WTC11 (cell line): Measurements from ENCODE around the gene CDKN2B. TPM values are rescaled to one million over a fixed set of nuclear protein-coding genes. Genes with fewer than 3 reads are reported as not detected.

Experiments
- ATAC-seq: fragments of 200-7000 bp; cut with Tn5 transposase; 2 replicates; pipeline ENCODE4 v1.10.0; 2021; ENCODE audit warnings: mild to moderate bottlenecking, moderate library complexity
- CTCF ChIA-PET: fragments of 300-600 bp; sonication (Branson Sonifier 250); formaldehyde crosslinking; loops from one replicate; lab custom pipeline; 2021; ENCODE audit warnings: antibody characterized with exemption; lab: Charles Lee
- POLR2A ChIA-PET: fragments of 350-600 bp; sonication (Branson Sonifier 250); formaldehyde crosslinking; loops from one replicate; lab custom pipeline; 2021; ENCODE audit warnings: antibody characterized with exemption; lab: Charles Lee
- DNase-seq: peaks from one replicate; pipeline ENCODE4 v3.0.0; 2021; ENCODE audit warnings: low spot score
- H3K27ac Mint-ChIP-seq: 2 replicates; pipeline ENCODE4 v1.8.0; 2021; ENCODE audit warnings: mixed read lengths
- H3K27me3 Mint-ChIP-seq: 2 replicates; pipeline ENCODE4 v1.8.0; 2021; ENCODE audit warnings: low read depth, mild to moderate bottlenecking, moderate library complexity, mixed read lengths
- H3K36me3 Mint-ChIP-seq: 2 replicates; pipeline ENCODE4 v1.8.0; 2021; ENCODE audit warnings: mixed read lengths
- H3K4me1 Mint-ChIP-seq: 2 replicates; pipeline ENCODE4 v1.8.0; 2022; ENCODE audit warnings: mixed read lengths
- H3K4me3 Mint-ChIP-seq: 2 replicates; pipeline ENCODE4 v1.8.0; 2021; ENCODE audit warnings: mild to moderate bottlenecking, moderate library complexity, mixed read lengths
- H3K9me3 Mint-ChIP-seq: 2 replicates; pipeline ENCODE4 v1.8.0; 2021; ENCODE audit warnings: mixed read lengths
- ATF2 ChIP-seq: sonication (generic); formaldehyde crosslinking; IDR thresholded peaks from 2 replicates; pipeline ENCODE4 v1.8.1; 2022; ENCODE audit warnings: low read depth, missing genetic modification reagents, borderline replicate concordance
- CBFB ChIP-seq: sonication (generic); formaldehyde crosslinking; IDR thresholded peaks from 2 replicates; pipeline ENCODE4 v1.8.1; 2022; ENCODE audit warnings: mild to moderate bottlenecking, low read depth, missing genetic modification reagents
- FOXJ3 ChIP-seq: sonication (generic); formaldehyde crosslinking; IDR thresholded peaks from 2 replicates; pipeline ENCODE4 v1.9.0; 2021; ENCODE audit warnings: missing genetic modification reagents, mild to moderate bottlenecking, borderline replicate concordance
- FOXK1 ChIP-seq: sonication (generic); formaldehyde crosslinking; IDR thresholded peaks from 2 replicates; pipeline ENCODE4 v1.8.0; 2022; ENCODE audit warnings: mild to moderate bottlenecking, moderate library complexity, missing genetic modification reagents
- GTF2I ChIP-seq: fragments of 250-450 bp; sonication (Bioruptor Pico); conservative IDR thresholded peaks from 2 replicates; pipeline ENCODE4 v1.4.0; 2021; ENCODE audit warnings: mild to moderate bottlenecking
- HMGA2 ChIP-seq: fragments of 250-450 bp; sonication (Bioruptor Pico); IDR thresholded peaks from 2 replicates; pipeline ENCODE4 v1.4.0; 2021; ENCODE audit warnings: mild to moderate bottlenecking, moderate library complexity
- MXD4 ChIP-seq: fragments of 250-450 bp; sonication (Bioruptor Pico); IDR thresholded peaks from 2 replicates; pipeline ENCODE4 v1.8.0; 2021; ENCODE audit warnings: mild to moderate bottlenecking, moderate library complexity, borderline replicate concordance
- SMAD4 ChIP-seq: sonication (generic); formaldehyde crosslinking; IDR thresholded peaks from 2 replicates; pipeline ENCODE4 v1.8.0; 2022; ENCODE audit warnings: mild to moderate bottlenecking, missing genetic modification reagents
- SOX15 ChIP-seq: fragments of 250-450 bp; sonication (Bioruptor Pico); IDR thresholded peaks from 2 replicates; pipeline ENCODE4 v1.9.0; 2021; ENCODE audit warnings: mild to moderate bottlenecking
- USF2 ChIP-seq: sonication (generic); formaldehyde crosslinking; IDR thresholded peaks from 2 replicates; pipeline ENCODE4 v1.8.1; 2023; ENCODE audit warnings: mild to moderate bottlenecking, missing genetic modification reagents, moderate library complexity
- ZMAT4 ChIP-seq: fragments of 250-450 bp; sonication (Bioruptor Pico); IDR thresholded peaks from 2 replicates; pipeline ENCODE4 v1.9.0; 2021; ENCODE audit warnings: mild to moderate bottlenecking
- ZNF219 ChIP-seq: sonication (generic); formaldehyde crosslinking; IDR thresholded peaks from 2 replicates; pipeline ENCODE4 v1.8.0; 2023; ENCODE audit warnings: missing genetic modification reagents, mild to moderate bottlenecking, borderline replicate concordance
- ZNF281 ChIP-seq: sonication (generic); formaldehyde crosslinking; IDR thresholded peaks from 2 replicates; pipeline ENCODE4 v1.8.0; 2023; ENCODE audit warnings: mild to moderate bottlenecking, missing genetic modification reagents
- ZNF317 ChIP-seq: sonication (generic); formaldehyde crosslinking; IDR thresholded peaks from 2 replicates; pipeline ENCODE4 v1.8.1; 2023; ENCODE audit warnings: low read depth, mild to moderate bottlenecking, moderate library complexity, missing genetic modification reagents, borderline replicate concordance
- ZNF416 ChIP-seq: fragments of 250-450 bp; sonication (Bioruptor Pico); IDR thresholded peaks from 2 replicates; pipeline ENCODE4 v1.9.0; 2021; ENCODE audit warnings: mild to moderate bottlenecking, inconsistent platforms
- ZNF512 ChIP-seq: sonication (generic); formaldehyde crosslinking; IDR thresholded peaks from 2 replicates; pipeline ENCODE4 v1.8.1; 2022; ENCODE audit warnings: missing genetic modification reagents, borderline replicate concordance
- total RNA-seq: library from RNA; stranded (reverse); gene quantifications from 3 replicates; pipeline ENCODE4 v1.2.3, GENCODE V29; 2021

Gene CDKN2B
- total RNA-seq, 1 experiment from 2014 or later = 0.13 TPM

- Mint-ChIP-seq H3K27me3 (peaks cover 40% of the 10 kb centered on the region), H3K9me3 (peaks cover 4% of the 10 kb centered on the region; the same call in 1 of the 2 replicates), H3K27ac (no peak overlapping the region), H3K36me3 (no peaks in the 10 kb centered on the region), H3K4me3 (no peak overlapping the region), H3K4me1 (no peaks in the 10 kb centered on the region)
- TF ChIP-seq SMAD4 (CRISPR knock-in tag) = no peak
- TF ChIP-seq ZNF512 = no peak
- TF ChIP-seq MXD4 (CRISPR knock-in tag) = no peak
- TF ChIP-seq USF2 = no peak
- no peak for TF ChIP-seq GTF2I (CRISPR knock-in tag)
- TF ChIP-seq ZMAT4 (CRISPR knock-in tag) = no peak
- no peak for TF ChIP-seq ZNF281
- no peak for TF ChIP-seq ZNF416
- no peak for TF ChIP-seq ATF2 (CRISPR knock-in tag)
- TF ChIP-seq CBFB (CRISPR knock-in tag) = no peak
- no peak for TF ChIP-seq SOX15
- TF ChIP-seq FOXJ3 = no peak
- TF ChIP-seq HMGA2 (CRISPR knock-in tag) = no peak
- TF ChIP-seq ZNF317 = no peak
- TF ChIP-seq FOXK1 (CRISPR knock-in tag) = no peak
- TF ChIP-seq ZNF219 (CRISPR knock-in tag) = no peak
- POLR2A ChIA-PET = no interaction called here
- CTCF ChIA-PET = no interaction called here
- DNase-seq = no peak
- no peak for ATAC-seq
Measured at GRCh38 chr9:21958833-21959232, 50.3 kb downstream of the CDKN2B start.

Other genes with a start within 250 kb of the CDKN2B start
- 71.8 to 84.3 TPM (median 73.9 TPM) in 3 replicates for gene MTAP, start 206.7 kb downstream of the CDKN2B start, total RNA-seq
- gene CDKN2A, start 14.9 kb downstream of the CDKN2B start, total RNA-seq = 0.50 to 0.57 TPM (median 0.57 TPM) in 3 replicates
- 0.21 to 0.24 TPM in 2 of 3 replicates, not detected in the other for gene CDKN2B-AS1, start 14.5 kb downstream of the CDKN2B start, total RNA-seq